Activated CD4-positive, alpha-beta T cell treated with anti-CD3 and anti-CD28 coated beads, Interleukin-2, amount 50 U/mL, for 16 hours (primary cell): ENCODE data around the gene DGKE.

ENCODE experiments used
- DNase-seq: peaks from one replicate; pipeline ENCODE4 v3.0.0-alpha.2; 2020

Gene DGKE

DNA sequence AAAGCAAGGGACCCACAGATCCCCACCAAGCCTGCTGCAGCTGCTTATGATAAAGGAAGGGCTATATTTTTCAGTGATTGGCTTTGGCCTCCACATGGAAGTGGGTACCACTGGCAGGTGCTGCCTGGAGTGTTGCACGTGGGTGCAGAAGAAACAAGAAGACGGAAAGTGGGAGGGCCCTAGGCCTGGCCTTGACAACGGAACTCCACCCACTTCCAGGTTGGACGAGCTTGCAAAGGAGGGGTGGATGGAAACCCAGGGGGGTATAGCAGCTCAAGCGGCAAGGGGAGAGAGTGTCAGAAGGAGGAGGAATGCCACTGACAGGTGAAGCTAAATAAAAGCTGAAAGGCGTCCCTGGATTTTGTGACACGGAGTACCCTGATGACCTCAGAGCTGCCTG, 59.6 kb downstream of the DGKE start:
- no peak for DNase-seq

DNA sequence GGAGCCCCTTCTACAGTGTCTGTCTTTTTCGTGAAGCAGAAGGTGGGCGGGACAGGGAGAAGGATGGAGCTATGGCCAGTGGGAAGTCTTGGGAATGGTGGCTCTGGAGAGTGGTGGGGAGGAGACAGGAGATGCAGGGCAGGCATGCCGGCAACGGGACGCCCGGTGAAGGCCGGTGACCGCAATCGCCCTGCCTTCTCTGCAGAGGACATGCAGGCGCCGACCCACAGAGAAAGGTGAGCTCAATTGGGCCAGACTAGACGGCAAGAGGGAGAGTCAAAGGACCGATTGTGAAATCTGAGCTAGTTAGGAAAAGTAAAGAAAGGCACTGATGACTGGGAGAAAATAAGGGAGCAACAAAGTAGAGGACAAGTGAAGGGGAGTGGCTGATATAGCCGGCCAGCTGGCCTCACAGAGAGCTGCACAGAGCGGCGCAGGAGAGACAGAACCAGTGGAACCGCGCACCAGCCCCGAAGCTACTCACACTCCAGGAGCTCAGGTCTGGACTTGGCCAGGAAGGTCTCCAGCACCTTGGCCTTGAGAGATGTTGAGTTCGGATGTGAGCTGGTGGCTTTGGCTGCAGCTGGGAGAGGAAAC, 61.0 kb downstream of the DGKE start:
- DNase-seq: no peak

DNA sequence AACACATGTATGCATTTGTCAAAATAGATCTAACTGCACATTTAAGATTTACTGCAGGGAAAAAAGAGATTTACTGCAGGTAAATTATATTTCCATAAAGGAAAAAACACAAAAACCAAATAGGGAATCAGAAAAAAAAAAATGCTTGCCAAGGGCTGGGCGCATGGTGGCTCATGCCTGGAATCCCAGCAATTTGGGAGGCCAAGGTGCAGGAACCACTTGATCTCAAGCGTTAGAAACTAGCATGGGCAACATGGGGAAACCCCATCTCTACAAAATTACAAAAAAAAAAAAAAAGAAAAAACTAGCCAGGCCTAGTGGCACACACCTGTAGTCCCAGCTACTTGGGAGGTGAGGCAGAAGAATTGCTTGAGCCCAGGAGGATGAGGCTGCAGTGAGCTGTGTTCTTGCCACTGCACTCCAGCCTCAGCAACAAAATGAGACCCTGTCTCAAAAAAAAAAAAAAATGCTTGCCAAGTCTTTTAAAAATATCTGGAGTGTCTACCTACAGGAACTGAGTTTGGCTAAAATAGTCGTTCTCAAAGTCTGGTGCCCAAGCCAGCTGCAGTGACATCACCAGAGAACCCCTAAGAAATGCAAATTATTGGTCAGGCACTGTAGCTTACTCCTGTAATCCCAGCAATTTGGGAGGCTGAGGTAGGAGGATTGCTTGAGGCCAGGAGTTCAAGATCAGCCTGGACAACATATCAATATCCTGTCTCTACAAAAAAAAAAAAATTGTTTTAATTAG, 62.4 kb downstream of the DGKE start:
- DNase-seq: no peak

DNA sequence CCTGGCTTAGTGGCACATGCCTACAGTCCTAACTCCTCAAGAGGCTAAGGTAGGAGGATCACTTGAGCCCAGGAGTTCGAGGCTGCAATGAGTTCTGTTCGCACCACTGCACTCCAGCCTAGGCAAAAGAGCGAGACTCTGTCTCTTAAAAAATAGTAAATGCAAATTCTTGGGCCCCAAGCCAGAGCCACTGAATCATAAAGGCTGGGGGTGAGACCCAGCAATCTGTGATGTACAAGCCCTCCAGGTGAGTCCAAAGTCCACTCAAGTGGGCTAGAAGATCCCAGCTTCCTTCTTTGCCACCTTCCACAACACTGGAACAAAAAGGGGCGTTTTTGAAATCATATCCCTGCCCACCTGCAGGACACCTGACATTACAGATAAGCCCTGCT, 63.0 kb downstream of the DGKE start:
- no peak for DNase-seq

DNA sequence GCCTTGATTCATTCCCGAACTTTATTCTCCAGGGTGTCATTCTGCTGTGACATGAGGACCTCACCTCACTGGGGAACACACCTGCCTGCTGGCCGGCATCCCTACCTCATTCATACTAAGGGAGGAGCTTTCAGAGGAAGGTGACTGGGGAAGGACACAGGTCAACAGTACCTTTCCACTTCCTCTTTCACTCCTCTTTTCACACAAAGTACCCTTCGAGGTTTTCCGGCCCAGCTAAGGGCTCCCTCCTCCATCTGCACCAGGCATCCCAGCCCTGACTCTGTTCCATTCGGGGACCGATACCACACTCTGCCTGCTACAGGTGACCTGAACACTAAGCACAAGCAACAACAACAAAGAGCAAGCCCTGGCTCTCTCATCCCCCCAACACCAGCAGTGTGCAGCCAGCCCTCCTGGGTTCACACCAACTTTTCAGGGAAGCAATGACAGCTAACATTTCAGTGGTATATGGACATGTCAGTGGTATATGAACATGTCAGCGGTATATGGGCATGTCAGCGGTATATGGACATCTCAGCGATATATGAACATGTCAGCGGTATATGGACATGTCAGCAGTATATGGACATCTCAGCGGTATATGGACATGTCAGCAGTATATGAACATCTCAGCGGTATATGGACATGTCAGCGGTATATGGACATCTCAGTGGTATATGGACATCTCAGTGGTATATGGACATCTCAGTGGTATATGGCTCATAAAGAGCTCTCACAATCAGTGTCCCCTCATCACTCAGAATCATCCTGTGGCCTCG, 63.9 kb downstream of the DGKE start:
- no peak for DNase-seq

DNA sequence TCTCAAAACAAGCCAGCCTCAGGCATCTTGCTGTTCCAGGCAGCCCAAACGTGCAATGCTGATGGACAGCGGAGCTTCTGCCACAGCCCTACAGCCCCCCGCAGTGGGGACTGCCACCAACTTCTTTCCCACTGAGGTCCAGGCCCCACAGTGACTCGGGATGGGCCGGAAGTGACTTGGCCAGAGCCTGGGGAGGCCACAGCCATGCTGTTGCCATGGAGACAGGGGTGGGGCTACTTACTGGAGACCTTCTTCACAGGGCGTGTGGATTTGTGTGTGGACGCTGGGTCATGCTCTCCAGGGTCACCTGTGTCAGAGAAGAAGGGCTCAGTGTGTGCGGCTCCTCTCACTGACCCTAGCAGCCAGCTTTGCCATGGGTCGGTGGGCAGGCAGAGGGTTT, 64.9 kb downstream of the DGKE start:
- no peak for DNase-seq

DNA sequence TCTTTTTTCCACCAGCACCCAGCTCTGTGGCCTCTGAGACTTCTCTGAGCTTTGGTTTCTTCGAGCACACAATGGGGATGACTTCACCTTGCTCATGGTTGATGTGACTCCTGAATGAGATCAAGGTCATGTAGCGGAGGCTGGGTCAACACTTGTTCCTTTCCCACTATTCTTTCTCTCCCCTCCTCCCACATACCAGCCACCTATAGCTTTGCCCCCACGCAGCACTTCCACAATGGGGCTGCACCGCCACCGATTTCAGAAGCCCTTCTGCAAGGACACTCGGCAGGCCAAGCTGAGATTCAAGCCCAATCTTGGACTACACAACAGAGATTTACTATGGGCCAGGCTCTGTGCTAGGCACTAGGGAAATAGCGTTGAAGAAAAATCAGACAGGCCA, 65.5 kb downstream of the DGKE start:
- DNase-seq: no peak

DNA sequence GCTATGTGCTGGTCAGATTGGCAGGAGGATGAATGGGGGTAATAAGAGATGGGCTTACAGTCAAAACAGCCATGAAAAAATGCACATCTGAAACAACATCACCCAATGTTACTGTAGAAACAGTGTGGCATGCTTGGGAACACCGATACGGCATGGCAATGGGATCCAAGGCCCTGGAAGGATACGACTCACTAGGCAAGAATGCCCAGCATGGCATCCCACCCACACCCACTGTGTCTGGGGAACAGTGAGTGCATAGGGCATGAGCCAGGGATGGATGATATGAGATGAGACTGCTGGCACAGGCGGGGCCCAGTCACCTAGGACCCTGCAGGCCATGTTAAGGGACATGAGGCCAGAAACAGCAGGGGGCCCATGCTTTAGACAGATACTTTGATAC, 68.4 kb downstream of the DGKE start:
- DNase-seq: no peak

DNA sequence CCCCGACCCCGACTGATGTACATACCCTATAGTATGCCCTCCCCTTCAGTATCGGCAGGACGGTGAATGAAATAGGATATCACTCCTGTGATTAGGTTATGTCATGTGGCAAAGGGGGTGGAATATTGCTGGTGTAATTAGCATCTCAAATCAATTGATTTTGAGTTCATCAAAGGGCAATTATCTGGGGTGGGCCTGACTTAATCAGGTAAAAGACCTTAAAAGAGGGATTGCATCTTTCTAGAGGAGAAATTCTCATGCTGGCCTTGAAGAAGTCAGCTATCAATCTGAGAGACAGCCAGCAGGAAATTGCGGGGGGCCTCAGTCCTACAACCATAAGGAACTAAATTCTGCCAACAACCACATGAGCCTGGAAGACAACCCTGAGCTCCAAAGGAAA, 69.6 kb downstream of the DGKE start:
- DNase-seq: no peak

DNA sequence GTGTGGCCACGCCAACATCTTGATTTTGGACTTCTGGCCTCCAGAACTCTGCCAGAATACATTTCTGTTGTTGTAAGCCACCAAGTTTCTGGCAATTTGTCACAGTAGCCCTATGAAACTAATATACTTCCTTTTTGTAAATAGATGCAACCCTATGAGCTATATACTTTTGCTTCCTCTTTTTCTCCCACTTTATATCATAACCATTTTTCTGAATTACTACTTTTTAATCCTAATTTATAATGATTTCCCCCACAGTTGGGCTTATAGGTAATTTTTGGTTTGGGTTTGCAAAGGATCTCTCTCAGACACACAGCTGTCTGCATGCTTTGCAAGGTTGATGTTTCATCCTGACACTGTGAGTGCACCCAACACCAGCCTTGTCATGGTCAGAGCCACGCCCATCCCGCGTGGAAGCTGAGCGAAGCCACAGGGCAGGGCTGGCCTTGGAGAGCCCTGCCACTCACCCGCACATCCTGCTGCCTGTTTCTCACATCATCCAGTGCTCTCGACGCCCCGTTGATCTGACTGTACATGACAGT, 74.1 kb downstream of the DGKE start:
- peak; percentile 64 for DNase-seq

DNA sequence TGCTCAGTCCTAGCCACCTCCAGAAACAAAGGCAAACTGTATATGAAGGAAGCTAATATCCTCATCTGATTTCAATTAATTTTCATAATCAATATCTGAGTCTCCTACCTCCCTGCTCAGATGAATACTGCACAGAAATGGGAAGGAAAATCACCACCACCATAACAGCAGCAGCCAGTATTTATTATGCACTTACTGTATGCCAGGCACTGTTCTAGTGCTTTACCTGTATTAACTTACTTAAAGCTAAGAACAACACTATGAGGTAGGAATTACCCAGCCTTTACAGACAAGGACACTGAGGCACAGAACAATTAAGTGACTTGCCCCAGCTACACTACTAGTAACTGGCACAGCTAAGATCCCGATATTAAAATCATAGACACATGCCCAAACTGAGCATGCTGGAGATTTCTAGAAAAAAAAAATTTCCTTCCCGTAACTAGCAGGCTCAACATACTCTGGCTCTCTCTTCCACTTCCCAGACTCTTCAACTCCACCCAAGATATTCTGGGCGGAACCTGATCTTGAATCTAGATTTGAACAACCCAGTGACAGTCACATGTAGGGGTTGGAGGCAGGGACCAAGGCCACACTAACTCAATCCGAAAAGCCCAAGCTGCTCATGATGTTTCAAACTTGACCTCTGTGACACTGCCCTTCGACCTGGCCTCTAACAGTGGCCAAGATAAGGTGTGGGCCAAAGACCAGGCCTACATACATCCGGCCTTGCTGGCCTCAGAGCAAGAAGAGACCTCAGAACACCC, 76.0 kb downstream of the DGKE start:
- DNase-seq: no peak

DNA sequence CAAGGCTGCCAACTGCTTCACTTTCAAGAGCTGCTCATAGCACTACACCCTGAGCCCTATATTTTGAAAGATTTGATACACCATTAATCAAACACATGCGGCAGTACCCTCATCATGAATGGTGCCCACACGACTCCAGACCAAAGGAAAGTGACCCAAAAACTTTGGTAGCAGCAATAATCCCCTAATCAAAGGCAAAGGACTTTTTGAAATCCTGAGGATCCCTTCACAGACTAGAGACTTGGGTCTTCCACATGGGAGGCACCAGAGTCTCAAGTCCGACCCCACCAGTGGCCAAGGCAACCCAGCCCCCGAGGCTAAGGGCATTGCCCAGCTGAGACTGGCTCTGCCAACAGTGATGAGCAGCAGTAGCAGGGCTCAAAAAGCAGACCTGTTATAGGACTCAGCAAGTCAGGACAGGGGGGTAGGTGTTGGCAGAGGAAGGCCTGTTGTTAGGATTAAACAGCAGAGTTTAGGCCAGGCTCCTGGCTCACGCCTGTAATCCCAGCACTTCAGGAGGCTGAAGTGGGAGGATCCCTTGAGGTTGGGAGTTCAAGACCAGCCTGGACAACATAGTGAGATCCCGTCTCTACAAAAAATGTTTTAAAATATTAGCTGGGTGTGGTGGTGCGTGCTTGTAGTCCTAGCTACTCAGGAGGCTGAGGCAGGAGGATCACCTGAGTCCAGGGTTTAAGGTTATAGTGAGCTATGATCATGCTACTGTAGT, 76.7 kb downstream of the DGKE start:
- DNase-seq: no peak

DNA sequence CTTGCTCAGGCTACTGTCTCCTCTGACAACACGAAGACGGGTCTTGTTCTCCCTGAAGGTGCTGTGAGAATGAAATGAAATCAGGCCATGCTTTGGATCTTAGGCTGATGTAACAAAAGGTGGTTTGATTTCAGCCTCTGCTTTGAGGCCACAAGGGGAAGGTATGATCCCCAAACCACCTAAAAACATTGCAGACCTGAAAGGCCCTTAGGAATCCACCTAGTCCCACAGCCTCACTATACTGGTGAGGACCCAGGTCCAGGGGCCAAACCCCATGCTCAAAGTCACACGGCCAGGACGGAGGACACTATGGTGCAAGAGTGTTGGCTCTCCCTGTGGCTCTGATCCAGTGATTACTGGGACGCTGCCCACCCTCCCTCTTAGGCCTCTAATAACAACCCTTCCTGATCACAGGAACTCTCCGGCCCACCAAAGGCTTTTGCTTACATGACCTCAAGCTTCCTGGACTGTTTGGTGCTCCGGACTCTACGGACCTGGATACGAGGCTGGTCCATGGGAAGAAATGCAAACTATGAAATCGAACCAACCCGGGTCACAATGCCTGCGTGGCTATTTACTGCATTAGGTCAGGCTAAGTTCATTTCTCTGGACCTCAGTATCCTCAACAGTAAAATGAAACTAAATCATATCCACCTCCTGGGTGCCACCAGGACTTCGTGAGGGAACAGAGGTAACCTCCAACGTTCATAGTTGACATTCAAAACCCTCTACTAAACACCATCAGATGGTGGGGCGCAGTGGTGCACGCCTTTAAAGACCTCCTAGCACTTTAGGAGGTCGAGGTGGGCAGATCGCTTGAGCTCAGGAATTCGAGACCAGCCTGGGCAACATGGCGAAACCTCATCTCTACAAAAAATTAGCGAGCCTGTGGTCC, 78.4 kb downstream of the DGKE start:
- DNase-seq: peak; percentile 21

DNA sequence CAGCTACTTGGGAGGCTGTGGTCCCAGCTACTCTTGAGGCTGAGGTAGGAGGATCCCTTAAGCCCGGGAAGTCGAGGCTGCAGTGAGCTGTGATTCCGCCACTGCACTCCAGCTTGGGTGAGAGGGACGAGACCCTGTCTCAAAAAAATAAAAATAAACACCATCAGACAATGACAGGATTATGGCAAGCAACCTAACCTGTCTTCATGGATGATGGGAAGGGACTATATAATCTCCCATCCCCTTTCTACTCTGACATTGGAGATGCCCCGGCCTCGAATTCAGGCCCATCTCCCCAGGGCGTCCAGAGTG, 79.0 kb downstream of the DGKE start:
- DNase-seq: no peak

DNA sequence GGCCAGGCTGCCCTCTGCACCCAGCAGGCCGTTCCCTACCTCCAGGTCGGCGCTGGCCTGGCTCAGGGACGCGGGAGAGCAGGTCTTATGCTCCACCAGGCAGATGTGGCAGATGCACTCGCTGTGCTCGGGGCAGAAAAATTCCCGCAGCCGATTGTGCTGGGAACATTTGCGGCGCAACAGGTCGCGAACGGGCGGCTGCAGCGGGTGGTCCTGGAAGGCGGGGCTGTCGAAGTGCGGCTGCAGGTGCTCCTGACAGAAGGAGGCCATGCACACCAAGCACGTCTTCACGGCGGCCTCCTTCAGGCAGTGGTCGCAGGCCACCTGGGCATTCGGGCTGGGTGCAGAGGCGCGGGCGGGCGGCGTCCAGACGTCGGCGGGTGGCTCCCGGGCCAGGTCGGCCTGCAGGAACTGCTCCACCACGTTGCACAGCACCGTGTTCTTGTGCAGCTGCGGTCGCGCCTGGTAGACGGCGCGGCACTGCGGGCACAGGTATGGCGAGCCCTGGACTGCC, 79.5 kb downstream of the DGKE start:
- DNase-seq: no peak

DNA sequence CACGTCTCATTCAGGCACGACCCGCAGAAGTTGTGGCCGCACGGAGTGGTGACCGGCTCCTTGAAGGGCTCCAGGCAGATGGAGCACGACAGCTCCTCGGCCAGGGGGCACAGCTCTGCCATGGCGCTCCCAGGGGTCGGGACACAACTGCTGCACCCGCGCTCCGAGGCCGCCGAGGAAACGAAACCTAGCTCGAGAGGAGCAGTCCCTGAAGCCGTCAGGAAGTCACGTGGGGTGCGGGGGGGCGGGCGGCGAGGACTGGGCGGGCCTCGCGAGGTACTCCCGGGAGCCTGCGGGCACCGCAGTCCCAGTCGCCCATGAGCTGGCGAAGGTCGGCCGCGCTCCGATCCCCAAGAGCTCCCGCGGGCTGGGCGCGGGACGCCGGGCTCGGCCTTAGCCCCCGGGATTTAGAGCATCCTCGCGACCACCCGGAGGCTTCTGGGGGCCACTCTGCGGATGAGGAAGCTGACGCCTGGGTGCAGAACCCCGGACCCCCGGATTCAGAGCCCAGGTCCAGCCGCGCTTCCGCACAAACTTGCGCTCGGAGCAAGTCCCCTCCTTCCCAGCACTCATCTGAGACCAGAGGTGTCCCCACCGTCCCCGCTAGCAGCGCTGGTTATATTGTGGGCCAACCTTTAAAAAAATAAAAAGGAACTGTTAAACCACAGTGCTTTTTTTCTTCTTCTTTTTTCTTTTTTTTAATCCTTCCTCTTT, 80.1 kb downstream of the DGKE start, which contains the start of gene TRIM25:
Gene TRIM25 (minus strand): TSS at position 183 of the 714 bp plus-strand sequence. CDS start 61 bp downstream, at position 122.
- peak; percentile 93 for DNase-seq

DNA sequence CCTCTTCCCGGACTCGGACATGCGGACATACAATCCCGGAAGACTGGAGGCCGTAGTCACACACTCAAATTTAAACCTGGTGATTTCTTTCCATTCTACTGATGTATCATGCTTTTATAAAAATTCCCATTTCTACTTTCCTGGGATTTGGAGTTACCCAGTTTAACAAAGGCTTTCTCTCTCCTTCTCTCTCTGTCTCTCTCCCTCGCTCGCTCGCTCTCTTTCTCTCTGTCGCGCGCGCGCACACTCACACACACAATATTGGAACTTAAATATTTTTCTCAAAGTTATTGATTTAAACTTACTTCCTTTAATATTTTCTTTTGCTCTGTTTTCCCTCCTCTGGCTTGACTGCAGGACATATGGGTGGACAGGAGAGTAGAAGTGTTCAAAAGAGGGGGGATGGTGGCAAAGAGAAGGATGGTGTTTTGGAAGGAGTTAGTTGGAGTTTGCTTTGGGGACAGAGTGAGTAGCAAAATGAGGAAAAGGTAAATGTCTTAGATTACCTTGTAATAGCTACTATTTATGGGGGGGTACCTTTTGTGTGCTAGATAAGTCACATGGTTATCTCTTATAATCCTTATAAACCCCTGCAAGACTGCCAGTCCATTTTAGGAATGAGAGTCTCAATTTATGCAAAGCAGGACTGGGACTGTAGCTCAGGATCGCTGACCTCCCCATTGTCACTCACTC, 80.8 kb downstream of the DGKE start:
- no peak for DNase-seq

DNA sequence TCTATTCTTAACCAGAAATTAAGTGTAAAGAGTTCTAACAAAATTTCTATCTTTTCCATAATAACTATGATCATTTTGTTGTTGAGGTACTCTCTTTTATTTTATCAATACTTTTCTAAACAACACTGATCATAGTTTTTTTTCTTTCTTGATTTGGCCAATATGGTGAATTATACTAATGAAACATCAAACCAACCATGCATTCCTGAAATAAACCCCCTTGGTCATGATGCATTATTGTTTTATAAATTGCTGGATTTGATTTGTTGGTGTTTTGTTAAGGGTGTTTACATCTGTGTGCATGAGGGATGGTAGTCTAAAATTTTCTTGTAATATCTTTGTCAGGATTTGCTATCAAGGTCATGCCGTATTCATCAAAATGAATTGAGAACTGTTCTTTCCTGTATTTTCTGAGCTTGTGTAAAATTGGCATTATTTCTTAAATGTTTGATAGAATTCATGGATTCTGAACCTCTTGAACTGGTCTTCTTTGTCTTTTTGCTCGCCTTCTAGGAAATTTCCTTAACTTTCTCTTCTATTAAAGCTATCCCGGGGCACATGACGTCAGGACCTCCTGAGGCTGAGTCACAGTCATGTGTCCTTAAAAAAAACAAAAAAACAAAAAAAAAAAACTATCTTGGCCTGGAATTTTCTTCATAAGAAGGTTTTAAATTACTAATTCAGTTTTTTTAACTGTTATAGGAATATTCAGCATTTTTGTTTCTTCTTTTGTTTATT, 83.8 kb downstream of the DGKE start:
- no peak for DNase-seq

DNA sequence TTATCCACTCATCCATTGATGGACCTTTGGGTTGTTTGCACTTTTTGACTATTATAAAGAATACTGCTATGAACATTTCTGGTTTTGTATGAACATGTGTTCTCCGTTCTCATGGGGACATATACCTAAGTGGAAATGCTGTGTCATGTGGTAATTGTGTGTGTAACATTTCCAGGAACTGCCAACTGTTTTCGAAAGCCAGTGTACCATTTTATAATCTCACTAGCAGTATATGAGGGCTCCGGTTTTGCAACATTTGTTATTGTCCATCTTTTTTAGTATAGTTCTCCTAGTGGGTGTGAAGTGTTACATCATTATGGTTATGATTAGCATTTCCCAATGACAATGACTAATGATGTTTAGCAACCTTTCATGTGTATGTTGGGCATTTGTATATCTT, 85.0 kb downstream of the DGKE start:
- peak; percentile 69 for DNase-seq
